A549 (cell line): ENCODE data around the gene PRSS56. TPM values are rescaled to one million over a fixed set of nuclear protein-coding genes. Genes with fewer than 3 reads are reported as not detected.

Source experiments
- ATAC-seq, 2 experiments: fragments of 200-7000 bp in 1 of 2; fragments of >200 bp in 1 of 2; cut with Nextera tagmentation in 1 of 2; cut with Tn5 transposase in 1 of 2; 3 replicates each; pipeline versions ENCODE4 v1.8.0 to v1.9.1; 2018 to 2020; ENCODE audit warnings: mild to moderate bottlenecking in 1 of 2, moderate library complexity in 1 of 2
- CTCF ChIA-PET: fragments of 300-600 bp; sonication (Branson Sonifier 250); formaldehyde crosslinking; extraction: SDS; loops from one replicate; lab custom pipeline; 2021; ENCODE audit warnings: antibody characterized with exemption, inconsistent platforms; lab: Yijun Ruan, JAX
- POLR2A ChIA-PET: fragments of 350-600 bp; formaldehyde crosslinking; extraction: SDS; loops from one replicate; lab custom pipeline; 2021; ENCODE audit warnings: antibody characterized with exemption, inconsistent platforms; lab: Yijun Ruan, JAX
- DNase-seq, 2 experiments: peaks; one replicate each; pipeline versions ENCODE4 v3.0.0 to v3.0.0-alpha.2; 2011 to 2016; ENCODE audit warnings: low read depth in 1 of 2, low spot score in 1 of 2
- FAIRE-seq: peaks from 2 replicates; lab custom pipeline; 2011; peaks lifted over from hg19 to GRCh38; lab: Jason Lieb, UNC
- H3K27ac ChIP-seq, 2 experiments: fragments of >200 bp; sonication (Bioruptor Twin); formaldehyde crosslinking; 3 replicates each; pipeline ENCODE4 v1.5.1; 2016 to 2017
- H3K4me1 ChIP-seq: fragments of >200 bp; sonication (Bioruptor Twin); formaldehyde crosslinking; 3 replicates; pipeline ENCODE4 v1.6.1; 2016
- H3K4me2 ChIP-seq: fragments of >200 bp; sonication (Bioruptor Twin); formaldehyde crosslinking; 3 replicates; pipeline ENCODE4 v1.6.1; 2016
- H3K4me3 ChIP-seq: fragments of >200 bp; sonication (Bioruptor Twin); formaldehyde crosslinking; 3 replicates; pipeline ENCODE4 v1.5.1; 2016
- H3K9me3 ChIP-seq: fragments of >200 bp; sonication (Bioruptor Twin); formaldehyde crosslinking; 3 replicates; pipeline ENCODE4 v1.6.1; 2016
- BCL3 ChIP-seq: fragments of >200 bp; sonication (Bioruptor Twin); formaldehyde crosslinking; IDR thresholded peaks from 3 replicates; pipeline ENCODE4 v1.6.1; 2016
- BHLHE40 ChIP-seq: IDR thresholded peaks from 2 replicates; pipeline ENCODE4 v1.6.1; 2012; ENCODE audit warnings: low read depth, low read length, inconsistent platforms
- CBX8 ChIP-seq: fragments of 200-600 bp; sonication (generic); IDR thresholded peaks from 2 replicates; pipeline ENCODE4 v1.6.1; 2016
- CHD4 ChIP-seq: fragments of 200-600 bp; sonication (generic); IDR thresholded peaks from 2 replicates; pipeline ENCODE4 v1.6.1; 2016; ENCODE audit warnings: antibody characterized with exemption, mild to moderate bottlenecking, borderline replicate concordance
- EHMT2 ChIP-seq: fragments of 200-600 bp; sonication (generic); IDR thresholded peaks from 2 replicates; pipeline ENCODE4 v1.6.1; 2016; ENCODE audit warnings: antibody characterized with exemption, low read depth, mild to moderate bottlenecking, moderate library complexity
- EP300 ChIP-seq, 2 experiments: fragments of >200 bp; sonication (Bioruptor Twin); formaldehyde crosslinking; IDR thresholded peaks; 2 replicates in 1 of 2; 3 replicates in 1 of 2; pipeline ENCODE4 v1.6.1; 2016 to 2017
- ESRRA ChIP-seq: fragments of 150-350 bp; IDR thresholded peaks from 2 replicates; pipeline ENCODE4 v1.6.1; 2014; ENCODE audit warnings: mild to moderate bottlenecking, low read length, borderline replicate concordance
- FOSL2 ChIP-seq, 2 experiments: fragments of 450-650 bp in 1 of 2; fragments of >200 bp in 1 of 2; sonication (Bioruptor Twin) in 1 of 2; formaldehyde crosslinking; IDR thresholded peaks; 2 replicates each; pipeline versions ENCODE4 v1.5.0 to v1.6.1; 2016 to 2020; ENCODE audit warnings: mild to moderate bottlenecking in 1 of 2, moderate library complexity in 1 of 2
- GATA3 ChIP-seq: IDR thresholded peaks from 2 replicates; pipeline ENCODE4 v1.6.1; 2012; ENCODE audit warnings: borderline replicate concordance
- HES2 ChIP-seq: fragments of >200 bp; sonication (Bioruptor Twin); formaldehyde crosslinking; IDR thresholded peaks from 2 replicates; pipeline ENCODE4 v1.6.1; 2016
- HOXB13 ChIP-seq: fragments of 250-450 bp; sonication (Bioruptor Pico); IDR thresholded peaks from 2 replicates; pipeline ENCODE4 v1.5.0; 2020; ENCODE audit warnings: low read depth, mild to moderate bottlenecking, moderate library complexity
- HOXB5 ChIP-seq: fragments of 250-450 bp; sonication (Bioruptor Pico); IDR thresholded peaks from 2 replicates; pipeline ENCODE4 v1.5.0; 2020; ENCODE audit warnings: mild to moderate bottlenecking, moderate library complexity
- JUNB ChIP-seq: fragments of >200 bp; sonication (Bioruptor Twin); formaldehyde crosslinking; IDR thresholded peaks from 2 replicates; pipeline ENCODE4 v1.6.1; 2016
- NR3C1 ChIP-seq: fragments of >200 bp; sonication (Bioruptor Twin); formaldehyde crosslinking; IDR thresholded peaks from 3 replicates; pipeline ENCODE4 v1.6.1; 2017
- POLR2AphosphoS2 ChIP-seq: conservative IDR thresholded peaks from 2 replicates; pipeline ENCODE4 v1.6.1; 2012; ENCODE audit warnings: low read length, improper control_type of control experiment, inconsistent platforms
- RAD21 ChIP-seq, 2 experiments: fragments of >200 bp in 1 of 2; sonication (Bioruptor Twin) in 1 of 2; formaldehyde crosslinking in 1 of 2; IDR thresholded peaks in 1 of 2; conservative IDR thresholded peaks in 1 of 2; 2 replicates in 1 of 2; 3 replicates in 1 of 2; pipeline ENCODE4 v1.6.1; 2012 to 2018; ENCODE audit warnings: inconsistent platforms in 1 of 2
- REST ChIP-seq: fragments of 200-600 bp; sonication (generic); IDR thresholded peaks from 2 replicates; pipeline ENCODE4 v1.6.1; 2016; ENCODE audit warnings: antibody characterized with exemption, mild to moderate bottlenecking, moderate library complexity
- RNF2 ChIP-seq: fragments of 200-600 bp; sonication (generic); IDR thresholded peaks from 2 replicates; pipeline ENCODE4 v1.6.1; 2016; ENCODE audit warnings: low read depth, mild to moderate bottlenecking, antibody characterized with exemption, moderate library complexity, borderline replicate concordance
- SREBF2 ChIP-seq: fragments of 450-650 bp; IDR thresholded peaks from 2 replicates; pipeline ENCODE4 v1.6.1; 2014; ENCODE audit warnings: mild to moderate bottlenecking, moderate library complexity
- TFCP2L1 ChIP-seq: fragments of 250-450 bp; sonication (Bioruptor Pico); IDR thresholded peaks from 2 replicates; pipeline ENCODE4 v1.5.0; 2021; ENCODE audit warnings: mild to moderate bottlenecking
- USF2 ChIP-seq: fragments of 450-650 bp; IDR thresholded peaks from 2 replicates; pipeline ENCODE4 v1.6.1; 2014; ENCODE audit warnings: antibody characterized with exemption
- WGBS: methylation state at CpG from one replicate; pipeline ENCODE4 v1.1.6; 2017; ENCODE audit errors: missing lambda C conversion rate; 5-methylcytosine and 5-hydroxymethylcytosine counted together
- polyA plus RNA-seq, 4 experiments: library from polyadenylated mRNA; depleted of rRNA in 3 of 4; stranded (reverse); fragments of >200 nt; fragmentation: RNase III in 1 of 4; extraction: RNeasy Plus Mini Kit Qiagen cat#74134 plus additional on column Dnase treatment in 1 of 4; gene quantifications; 2 replicates in 3 of 4; 3 replicates in 1 of 4; pipeline ENCODE4 v1.2.3, GENCODE V29; 2011 to 2017

Gene PRSS56
- polyA plus RNA-seq, 2 of the 4 experiments (the other 2 are of a cell fraction): not detected

GRCh38 chr2:232477751-232478510, 42.3 kb upstream of the PRSS56 start:
- ChIA-PET POLR2A (no interaction called here), CTCF (interaction anchor here (0.7 to 3.8 kb wide), 2 partner anchors 31 to 44 kb away, joined by 3 to 19 read pairs; no protein-coding TSS in a partner anchor)
- DNase-seq (no peak), FAIRE-seq (no peak), ATAC-seq (no peak)
- no peaks in the 10 kb centered on the region for H3K4me1 ChIP-seq
- TF ChIP-seq ESRRA: no peak
- TF ChIP-seq GATA3: no peak
- TF ChIP-seq POLR2AphosphoS2: no peak
- no peak for TF ChIP-seq HOXB5 (CRISPR knock-in tag)
- no peak for TF ChIP-seq TFCP2L1
- no peak for TF ChIP-seq REST
- TF ChIP-seq SREBF2: no peak
- TF ChIP-seq NR3C1: no peak
- TF ChIP-seq RNF2: no peak
- no peak for TF ChIP-seq BHLHE40
- no peak for TF ChIP-seq USF2
- TF ChIP-seq FOSL2 (IDR thresholded peaks at IDR 0.05): no peak
- TF ChIP-seq FOSL2 (CRISPR knock-in tag; IDR thresholded peaks at IDR 0.05): no peak
- TF ChIP-seq EHMT2: no peak
- 70% methylated on average over 8 of the region's 13 CpGs for WGBS
- H3K4me2 ChIP-seq: no peak overlapping the region
- no peak overlapping the region for H3K4me3 ChIP-seq
- no peak overlapping the region for H3K27ac ChIP-seq
- no peaks in the 10 kb centered on the region for H3K9me3 ChIP-seq

GRCh38 chr2:232478571-232479340, 41.4 kb upstream of the PRSS56 start:
- no peak overlapping the region for H3K4me2 ChIP-seq
- no peaks in the 10 kb centered on the region for H3K9me3 ChIP-seq
- H3K4me3 ChIP-seq: no peak overlapping the region
- no peaks in the 10 kb centered on the region for H3K4me1 ChIP-seq
- FAIRE-seq (no peak), DNase-seq (no peak), ATAC-seq (peak in 1 of 2 experiments; percentile 12; a peak in 3 of 6 replicates)
- ChIA-PET CTCF (interaction anchor here (3.8 kb wide), 1 partner anchor 43 kb away, joined by 19 read pairs; no protein-coding TSS in a partner anchor), POLR2A (no interaction called here)
- 48% methylated on average over 12 of the region's 19 CpGs for WGBS
- no peak for TF ChIP-seq HOXB5 (CRISPR knock-in tag)
- TF ChIP-seq POLR2AphosphoS2: no peak
- no peak for TF ChIP-seq SREBF2
- no peak for TF ChIP-seq BCL3
- TF ChIP-seq CBX8: no peak
- TF ChIP-seq GATA3: no peak
- TF ChIP-seq RAD21 (conservative IDR thresholded peaks at IDR 0.05 in 1 of 2, IDR thresholded peaks at IDR 0.05 in 1 of 2): no peak
- no peak for TF ChIP-seq RNF2
- no peak for TF ChIP-seq CHD4
- TF ChIP-seq EP300 (IDR thresholded peaks at IDR 0.05): no peak
- no peak for TF ChIP-seq JUNB
- TF ChIP-seq HOXB13 (CRISPR knock-in tag): no peak
- no peak for TF ChIP-seq HES2
- TF ChIP-seq, all 56 proteins: peak for 0
- no peak overlapping the region for H3K27ac ChIP-seq
